Mesothelial cell of epicardium (in vitro differentiated cells): ENCODE measurements around the gene ARHGEF19. TPM values are rescaled to one million over a fixed set of nuclear protein-coding genes. Genes with fewer than 3 reads are reported as not detected.
A peak's percentile ranks its signal among the peaks of the same experiment; 100 is the strongest.

Source experiments
- DNase-seq, 2 experiments: peaks; one replicate each; pipeline ENCODE4 v3.0.0; 2021; ENCODE audit warnings: low spot score in 2 of 2; ENCODE audit not compliant: unreplicated experiment in 2 of 2
- H3K27ac Mint-ChIP-seq: 2 replicates; pipeline ENCODE4 v1.8.0; 2021; ENCODE audit warnings: mixed read lengths
- H3K27me3 Mint-ChIP-seq: 2 replicates; pipeline ENCODE4 v1.8.0; 2021; ENCODE audit warnings: low read depth, mixed read lengths
- H3K36me3 Mint-ChIP-seq: 2 replicates; pipeline ENCODE4 v1.8.0; 2021; ENCODE audit warnings: mixed read lengths
- H3K4me1 Mint-ChIP-seq: 2 replicates; pipeline ENCODE4 v1.8.0; 2021; ENCODE audit warnings: mixed read lengths
- H3K4me3 Mint-ChIP-seq: 2 replicates; pipeline ENCODE4 v1.8.0; 2021; ENCODE audit warnings: mild to moderate bottlenecking, moderate library complexity, mixed read lengths
- H3K9me3 Mint-ChIP-seq: 2 replicates; pipeline ENCODE4 v1.8.0; 2021; ENCODE audit warnings: mixed read lengths
- total RNA-seq: library from RNA; stranded (reverse); gene quantifications from 3 replicates; pipeline ENCODE4 v1.2.1, GENCODE V29; 2021
- TF ChIP-seq, protein P1 (sequence below): fragments of 200-600 bp; sonication (generic); IDR thresholded peaks from one replicate; pipeline ENCODE4 v1.5.0; 2021; ENCODE audit warnings: antibody characterized with exemption; ENCODE audit not compliant: unreplicated experiment

The ARHGEF19 gene
- total RNA-seq, 1 donor from 2014 or later = 86.6 TPM

- Mint-ChIP-seq H3K4me1 (peaks cover 19% of the 10 kb centered on the region), H3K4me3 (peak overlapping the region; percentile 85), H3K9me3 (no peaks in the 10 kb centered on the region), H3K36me3 (no peaks in the 10 kb centered on the region), H3K27me3 (no peaks in the 10 kb centered on the region), H3K27ac (peak overlapping the region; percentile 97)
- no peak for DNase-seq
- TF ChIP-seq, protein P1, sequence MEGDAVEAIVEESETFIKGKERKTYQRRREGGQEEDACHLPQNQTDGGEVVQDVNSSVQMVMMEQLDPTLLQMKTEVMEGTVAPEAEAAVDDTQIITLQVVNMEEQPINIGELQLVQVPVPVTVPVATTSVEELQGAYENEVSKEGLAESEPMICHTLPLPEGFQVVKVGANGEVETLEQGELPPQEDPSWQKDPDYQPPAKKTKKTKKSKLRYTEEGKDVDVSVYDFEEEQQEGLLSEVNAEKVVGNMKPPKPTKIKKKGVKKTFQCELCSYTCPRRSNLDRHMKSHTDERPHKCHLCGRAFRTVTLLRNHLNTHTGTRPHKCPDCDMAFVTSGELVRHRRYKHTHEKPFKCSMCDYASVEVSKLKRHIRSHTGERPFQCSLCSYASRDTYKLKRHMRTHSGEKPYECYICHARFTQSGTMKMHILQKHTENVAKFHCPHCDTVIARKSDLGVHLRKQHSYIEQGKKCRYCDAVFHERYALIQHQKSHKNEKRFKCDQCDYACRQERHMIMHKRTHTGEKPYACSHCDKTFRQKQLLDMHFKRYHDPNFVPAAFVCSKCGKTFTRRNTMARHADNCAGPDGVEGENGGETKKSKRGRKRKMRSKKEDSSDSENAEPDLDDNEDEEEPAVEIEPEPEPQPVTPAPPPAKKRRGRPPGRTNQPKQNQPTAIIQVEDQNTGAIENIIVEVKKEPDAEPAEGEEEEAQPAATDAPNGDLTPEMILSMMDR = no peak
Measured at GRCh38 chr1:16235944-16236510, 23.6 kb upstream of the ARHGEF19 start.

- Mint-ChIP-seq H3K27me3 (no peaks in the 10 kb centered on the region), H3K27ac (no peak overlapping the region), H3K4me1 (peaks cover 18% of the 10 kb centered on the region), H3K9me3 (no peaks in the 10 kb centered on the region), H3K36me3 (no peaks in the 10 kb centered on the region), H3K4me3 (peak overlapping the region; percentile 28)
- TF ChIP-seq, protein P1 = no peak
- no peak for DNase-seq
Measured at GRCh38 chr1:16235347-16235746, 22.9 kb upstream of the ARHGEF19 start.

DNA sequence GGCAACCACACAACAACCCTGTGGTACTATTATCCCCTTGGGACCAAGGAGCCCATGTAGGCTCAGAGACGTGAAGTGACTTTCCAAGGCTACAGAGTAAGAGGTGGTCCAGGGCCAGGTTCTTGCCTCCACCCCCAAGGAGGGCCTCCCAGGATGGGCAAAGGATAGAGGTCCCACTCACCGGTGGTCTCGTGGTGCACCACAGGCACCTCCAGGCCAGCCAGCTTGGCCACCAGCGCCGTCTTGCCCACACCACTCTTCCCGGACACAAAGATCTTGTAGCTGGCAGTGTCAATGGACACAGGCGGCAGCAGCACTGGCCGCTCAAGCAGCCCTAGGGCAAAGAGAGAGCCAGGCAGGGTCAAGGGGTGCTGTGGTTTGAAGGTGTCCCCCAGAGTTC is 21.0 kb upstream of the ARHGEF19 start:
- H3K4me3 Mint-ChIP-seq = no peak overlapping the region
- no peaks in the 10 kb centered on the region for H3K9me3 Mint-ChIP-seq
- H3K27me3 Mint-ChIP-seq = peaks cover 13% of the 10 kb centered on the region
- H3K27ac Mint-ChIP-seq = no peak overlapping the region
- TF ChIP-seq, protein P1 = no peak
- DNase-seq = no peak
- H3K36me3 Mint-ChIP-seq = no peaks in the 10 kb centered on the region
- H3K4me1 Mint-ChIP-seq = peaks cover 20% of the 10 kb centered on the region

GRCh38 chr1:16232316-16232710 is 19.9 kb upstream of the ARHGEF19 start:
- Mint-ChIP-seq H3K4me1 (peaks cover 25% of the 10 kb centered on the region), H3K4me3 (no peak overlapping the region), H3K9me3 (no peaks in the 10 kb centered on the region), H3K36me3 (no peaks in the 10 kb centered on the region), H3K27ac (no peak overlapping the region), H3K27me3 (peaks cover 24% of the 10 kb centered on the region)
- TF ChIP-seq, protein P1 = no peak
- DNase-seq = no peak

GRCh38 chr1:16231331-16232315 is 19.2 kb upstream of the ARHGEF19 start:
- TF ChIP-seq, protein P1 = no peak
- Mint-ChIP-seq H3K36me3 (no peaks in the 10 kb centered on the region), H3K9me3 (no peaks in the 10 kb centered on the region), H3K4me3 (no peak overlapping the region), H3K4me1 (peaks cover 26% of the 10 kb centered on the region), H3K27ac (no peak overlapping the region), H3K27me3 (peaks cover 29% of the 10 kb centered on the region)
- DNase-seq = no peak
